Stimulated activated CD4-positive, alpha-beta T cell treated with anti-CD3 and anti-CD28 coated beads, Interleukin-12 subunit alpha, Interleukin-12 subunit beta, amount 100 ng/mL, for 24 hours (primary cell): ENCODE data around the gene AHNAK2.
"Not testable (repeated sequence)": the region's sequence is repeated elsewhere in the genome, so short reads cannot be mapped to it uniquely, and the experiment has no call there.

ENCODE experiments used
- DNase-seq, 2 experiments: peaks; one replicate each; pipeline ENCODE4 v3.0.0-alpha.2; 2020; ENCODE audit warnings: low read depth in 2 of 2

The AHNAK2 gene

DNA sequence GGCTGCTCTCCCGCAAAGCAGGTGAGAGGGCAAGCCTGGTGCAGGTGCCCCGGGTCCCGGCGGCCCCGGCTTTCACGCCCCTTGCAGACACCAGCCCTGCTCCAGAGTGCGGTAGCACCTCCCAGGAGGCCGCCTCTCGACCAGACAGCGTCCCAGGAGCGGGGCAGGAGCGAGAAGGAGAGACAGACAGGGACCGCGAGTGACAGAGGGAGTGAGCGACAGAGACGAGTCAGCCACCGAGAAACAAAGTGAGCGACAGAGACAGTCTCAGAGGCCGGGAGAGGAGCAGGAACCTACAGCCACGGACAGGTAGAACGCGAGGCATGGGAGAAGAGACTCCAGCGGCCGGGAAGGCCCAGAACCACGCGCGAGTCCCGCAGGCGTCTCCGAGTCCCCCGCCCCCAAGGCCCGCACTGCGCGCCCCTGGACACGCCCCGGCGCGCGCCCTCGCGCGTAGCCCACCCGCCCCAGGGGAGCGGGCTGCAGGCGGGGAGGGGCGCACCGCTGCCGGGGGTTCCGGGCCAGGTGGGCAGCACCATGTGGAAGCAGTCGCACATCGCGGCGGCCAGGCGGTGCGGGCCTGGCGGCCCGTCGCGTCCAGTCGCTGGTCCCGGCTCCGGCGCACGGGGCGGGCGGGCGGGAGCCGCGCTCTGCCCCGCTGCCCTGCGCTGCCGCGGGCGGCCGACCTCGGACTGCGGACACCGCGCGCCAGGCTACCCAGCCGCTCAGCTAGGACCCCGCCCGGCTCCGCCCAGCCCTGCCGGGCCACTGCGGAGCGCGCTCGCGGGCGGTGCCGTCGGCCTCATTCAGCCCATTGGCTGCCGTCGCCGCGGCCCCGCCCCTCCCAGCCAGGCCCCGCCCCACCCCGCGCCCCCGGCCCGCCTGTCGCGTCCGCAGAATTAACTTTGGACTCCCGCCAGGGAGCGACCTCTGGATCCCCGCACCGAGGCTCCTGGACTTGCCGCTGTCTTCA, at the start of gene AHNAK2:
Gene AHNAK2 (minus strand): TSS at position 694 of the 973 bp plus-strand sequence. CDS start 137 bp downstream, at position 557.
- peak in 1 of 2 experiments; percentile 42 for DNase-seq

- not testable (repeated sequence) for DNase-seq
These were observed 49.5 kb upstream of the AHNAK2 start for GRCh38 chr14:105027718-105028117.

DNA sequence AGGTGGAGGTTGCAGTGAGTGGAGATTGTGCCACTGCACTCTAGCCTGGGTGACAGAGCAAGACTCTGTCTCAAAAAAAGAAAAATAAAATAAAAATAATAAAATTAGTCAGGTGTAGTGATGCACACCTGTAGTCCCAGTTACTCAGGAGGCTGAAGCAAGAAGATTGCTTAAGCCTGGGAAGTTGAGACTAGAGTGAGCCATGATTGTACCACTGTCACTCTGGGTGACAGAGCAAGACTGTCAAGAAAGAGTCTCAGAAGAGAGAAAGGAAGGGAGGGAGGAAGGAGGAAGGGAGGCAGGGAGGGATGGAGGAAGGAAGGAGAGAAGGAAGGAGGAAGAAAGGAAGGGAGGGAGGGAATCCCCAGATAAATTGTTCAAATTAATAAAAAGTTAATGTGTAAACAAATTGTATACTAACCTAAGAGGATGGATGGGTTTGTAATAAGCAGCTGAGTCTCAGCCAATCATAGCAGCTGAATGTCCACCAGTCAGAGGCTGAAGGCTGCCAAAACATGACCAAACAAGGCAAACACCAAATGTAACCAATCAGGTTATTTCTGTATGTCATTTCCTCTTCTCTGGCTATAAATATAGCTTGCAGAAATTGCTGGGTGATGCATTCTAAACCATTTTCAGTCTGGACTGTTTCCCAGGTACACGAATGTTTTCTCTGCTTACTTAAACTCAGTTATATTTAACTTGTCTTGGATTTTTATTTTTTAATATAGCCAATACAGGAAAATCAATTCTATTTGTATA, 48.8 kb upstream of the AHNAK2 start:
- no peak for DNase-seq

DNA sequence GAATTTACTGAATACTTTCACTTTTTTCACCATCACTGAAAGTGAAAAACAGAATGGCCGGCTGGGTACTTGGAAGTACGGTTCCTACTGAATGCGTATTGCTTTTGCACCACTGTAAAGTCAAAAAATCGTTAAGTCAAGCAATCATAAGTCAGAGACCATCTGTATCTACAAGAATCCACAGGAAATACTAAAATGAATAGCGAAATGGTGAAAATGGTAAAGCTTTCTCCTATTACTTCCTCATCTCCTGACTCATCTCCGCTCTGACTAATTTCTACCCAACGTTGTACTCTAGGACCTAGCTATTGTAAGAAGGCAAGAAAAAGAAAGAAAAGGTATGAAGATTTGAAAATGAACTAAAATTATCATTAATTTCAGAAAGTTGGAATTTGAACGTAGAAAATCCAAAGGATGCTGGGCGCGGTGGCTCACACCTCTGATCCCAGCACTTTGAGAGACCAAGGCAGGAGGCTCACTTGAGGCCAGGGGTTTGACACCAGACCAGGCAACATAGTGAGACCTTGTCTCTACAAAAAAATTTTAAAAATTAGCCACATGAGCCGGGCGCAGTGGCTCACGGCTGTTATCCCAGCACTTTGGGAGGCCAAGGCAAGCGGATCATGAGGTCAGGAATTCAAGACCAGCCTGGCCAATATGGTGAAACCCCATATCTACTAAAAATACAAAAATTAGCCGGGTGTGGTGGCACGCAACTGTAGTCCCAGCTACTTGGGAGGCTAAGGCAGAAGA, 48.0 kb upstream of the AHNAK2 start:
- no peak for DNase-seq

- DNase-seq, result no peak
These were observed 47.3 kb upstream of the AHNAK2 start for GRCh38 chr14:105025429-105025828.

- no peak for DNase-seq
These were observed 45.8 kb upstream of the AHNAK2 start for GRCh38 chr14:105023791-105024480.

GRCh38 chr14:105023144-105023543, 45.0 kb upstream of the AHNAK2 start:
- DNase-seq, result no peak

DNA sequence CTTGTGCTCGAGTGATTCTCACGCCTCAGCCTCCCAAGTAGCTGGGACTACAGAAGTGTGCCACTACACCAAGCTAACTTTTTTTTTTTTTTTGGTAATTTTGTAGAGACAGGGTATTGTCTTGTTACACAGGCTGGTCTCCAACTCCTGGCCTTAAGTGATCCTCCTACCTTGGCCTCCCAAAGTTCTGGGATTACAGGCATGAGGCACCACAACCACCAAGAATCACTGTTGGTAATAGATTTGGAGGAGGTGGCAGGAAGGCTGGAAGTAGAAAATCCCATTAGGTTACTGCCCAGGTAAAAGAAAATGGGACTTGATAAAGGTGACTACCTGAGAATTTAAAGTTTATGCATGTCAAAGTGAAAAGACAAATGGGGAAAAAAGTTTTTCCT, 44.1 kb upstream of the AHNAK2 start:
- no peak for DNase-seq

DNA sequence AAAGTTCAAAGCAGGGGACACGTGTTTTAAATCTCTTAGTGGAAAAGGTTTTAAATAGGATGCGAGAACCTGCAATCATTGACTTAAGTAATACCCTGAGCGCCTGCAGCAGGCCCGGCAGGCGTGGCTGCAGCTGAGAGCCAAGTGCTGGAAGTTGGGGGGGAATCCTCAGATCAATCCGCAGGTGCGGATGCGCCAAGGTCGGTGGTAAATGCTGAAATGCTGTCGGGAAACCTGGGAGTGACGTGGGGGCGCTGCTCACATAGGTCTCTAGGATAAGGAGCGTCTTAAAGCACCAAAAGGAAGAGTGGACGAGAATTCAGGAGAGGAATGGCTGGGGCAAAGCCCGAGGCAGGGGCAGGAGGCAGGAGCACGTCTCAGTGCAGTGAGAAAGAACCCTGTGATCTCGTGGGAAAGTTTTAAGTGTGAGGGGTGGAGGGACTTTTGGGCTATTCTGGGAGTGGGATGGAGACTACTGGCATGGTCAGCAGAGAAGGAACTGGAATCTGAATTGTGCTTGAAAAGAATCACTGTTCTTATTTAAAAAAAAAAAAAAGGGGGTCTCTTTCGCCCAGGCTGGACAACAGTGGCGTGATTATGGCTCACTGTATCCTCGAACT, 43.6 kb upstream of the AHNAK2 start:
- DNase-seq, result peak; percentile 17 to 37

DNA sequence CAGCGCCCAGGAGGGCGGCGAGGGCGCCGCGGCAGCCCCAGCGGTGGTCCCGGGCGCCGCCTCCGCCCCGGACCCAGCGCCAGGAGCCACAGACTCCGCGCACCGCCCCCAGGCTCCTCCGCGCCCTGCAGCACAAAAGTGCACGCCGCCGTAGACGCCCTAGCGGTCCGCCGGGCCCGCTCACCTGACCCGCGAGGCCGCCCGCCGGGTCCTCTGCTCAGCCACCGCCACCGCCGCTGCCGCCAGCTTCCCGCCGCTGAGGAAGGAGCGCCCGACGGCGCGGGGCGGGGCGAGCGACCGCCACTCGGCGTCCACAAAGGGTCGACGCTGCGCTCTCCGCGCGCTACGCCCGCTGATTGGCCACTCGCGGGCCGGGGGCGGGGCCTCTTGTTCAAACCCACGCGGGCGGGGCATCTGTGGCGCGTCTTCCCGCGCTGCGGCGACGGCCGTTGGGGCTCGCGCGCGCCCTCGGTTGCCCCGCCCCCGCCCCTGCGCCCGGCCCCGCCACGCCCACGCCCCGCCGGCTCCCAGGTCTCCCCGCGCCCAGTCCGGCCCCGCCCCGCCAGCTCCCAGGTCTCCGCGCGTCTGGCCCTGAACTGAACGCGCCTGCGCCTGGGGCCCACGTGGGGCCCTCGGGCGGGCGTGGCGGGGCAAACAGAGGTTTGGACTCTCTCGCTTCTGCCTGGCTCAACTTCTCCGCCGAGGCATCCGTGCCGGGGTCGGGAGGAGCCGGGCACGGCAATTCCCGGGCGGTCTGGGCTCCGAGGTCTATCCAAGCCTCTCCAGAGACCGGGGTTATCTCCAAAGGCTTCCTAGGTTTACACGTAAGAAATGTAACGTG, 42.9 kb upstream of the AHNAK2 start, which contains the start of gene CDCA4:
Gene CDCA4 (minus strand): TSS at position 269 of the 841 bp plus-strand sequence. CDS start 9,154 bp downstream, outside the sequence.
- peak; percentile 95 to 96 for DNase-seq

- peak; percentile 29 to 43 for DNase-seq
These were observed 42.0 kb upstream of the AHNAK2 start for GRCh38 chr14:105019861-105020814.

- no peak for DNase-seq
These were observed 40.2 kb upstream of the AHNAK2 start for GRCh38 chr14:105018414-105018813.

- DNase-seq, result no peak
These were observed 37.7 kb upstream of the AHNAK2 start for GRCh38 chr14:105015905-105016304.

DNA sequence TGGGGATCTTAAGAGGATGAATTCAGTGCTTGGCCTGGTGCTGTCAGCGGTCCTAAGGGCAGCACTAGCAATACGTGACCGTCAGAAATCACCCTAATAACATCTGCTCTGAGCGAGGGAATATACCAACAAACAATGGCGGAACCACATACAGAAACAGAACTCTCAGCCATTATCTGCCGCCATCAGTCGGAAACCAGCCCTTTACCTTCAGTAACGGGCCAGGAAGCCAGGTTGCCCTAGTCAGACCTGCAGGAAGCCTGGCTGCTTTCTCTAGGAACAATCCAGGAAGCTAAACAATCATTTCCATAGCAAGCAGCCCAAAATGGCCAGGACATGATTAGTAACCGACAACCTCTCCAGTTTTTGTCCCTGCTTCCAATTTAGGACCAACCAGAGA, 37.1 kb upstream of the AHNAK2 start:
- no peak for DNase-seq

DNA sequence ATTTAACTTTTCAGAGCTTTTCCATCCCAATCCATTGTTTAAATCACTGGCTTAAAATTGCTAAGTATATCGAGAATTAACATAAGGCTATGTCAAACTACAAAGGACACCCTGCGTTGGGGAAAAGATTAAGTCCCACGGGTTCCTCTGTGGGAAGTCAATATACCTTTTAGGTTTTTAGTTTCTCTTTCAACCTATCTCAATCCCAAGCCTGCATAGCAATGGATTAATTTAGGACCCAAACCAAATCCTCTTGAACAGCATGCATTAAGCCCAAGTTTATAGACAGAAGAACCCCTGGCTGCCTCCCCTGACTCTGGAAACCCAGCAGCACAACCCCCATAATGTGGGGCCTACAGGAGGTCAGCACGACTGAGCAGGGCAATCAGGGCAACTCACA, 36.5 kb upstream of the AHNAK2 start:
- DNase-seq, result no peak

DNA sequence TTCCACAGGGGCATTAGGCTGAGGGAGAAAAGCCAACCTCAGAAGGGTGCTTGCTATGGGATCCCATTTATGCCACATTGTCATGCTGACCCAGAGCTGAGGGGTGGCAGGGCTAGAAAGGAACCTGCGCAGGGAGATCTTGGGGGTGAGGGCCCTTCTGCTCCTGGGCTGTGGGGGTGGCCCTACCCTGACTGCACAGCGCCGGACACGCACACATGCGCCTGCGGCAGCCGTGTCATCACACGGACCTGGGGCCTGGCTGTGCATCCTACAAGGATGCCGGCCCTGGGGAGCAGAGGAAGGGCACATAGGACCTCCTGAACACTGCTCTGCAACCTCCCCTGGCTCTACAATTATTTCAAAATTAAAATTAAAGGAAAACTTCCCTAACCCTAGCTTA, 35.9 kb upstream of the AHNAK2 start:
- no peak for DNase-seq

DNA sequence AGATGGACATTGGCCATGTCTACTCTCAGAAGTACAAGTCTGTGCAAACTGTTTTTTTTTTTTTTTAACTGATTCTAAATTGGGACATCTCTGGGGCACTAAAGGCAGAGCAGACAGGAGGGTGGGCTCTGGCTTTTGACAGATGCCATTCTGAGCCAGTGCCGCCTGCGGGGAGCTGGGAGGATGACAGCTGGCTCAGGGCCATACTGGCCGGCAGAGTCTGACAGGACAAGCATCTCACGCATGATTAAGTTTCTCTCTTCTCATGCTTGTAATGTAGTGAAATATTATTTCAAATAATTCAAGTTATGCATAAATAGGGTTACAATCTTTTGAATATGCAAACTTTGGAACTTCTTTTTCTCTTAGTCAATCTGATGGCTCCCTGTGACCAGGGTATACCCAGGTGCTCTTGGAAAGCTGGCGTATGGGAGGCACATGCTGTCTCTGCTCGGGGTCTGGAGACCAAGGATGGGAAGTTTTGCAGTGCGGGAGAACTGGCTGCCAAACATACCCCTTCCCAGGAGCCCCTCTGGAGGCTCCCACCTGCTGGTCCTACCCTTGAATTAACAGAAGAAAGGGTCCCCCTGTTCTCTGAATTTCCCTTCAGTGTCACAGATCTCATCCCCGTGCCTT, 35.1 kb upstream of the AHNAK2 start:
- DNase-seq, result no peak
